ENCODE data around the gene SH3BP1. TPM values are rescaled to one million over a fixed set of nuclear protein-coding genes. Genes with fewer than 3 reads are reported as not detected.

Gene SH3BP1
- total and polyA plus RNA-seq, 2 donors from 2014 or later, result 2.2 to 12.8 TPM

GRCh38 chr22:37664249-37665101, 25.0 kb downstream of the SH3BP1 start:
- H3K9me3 ChIP-seq (ENCODE audit: control insufficient read depth in 2 of 3, insufficient read depth in 1 of 3, low read length in 3 of 3), result no peaks in the 10 kb centered on the region
- no peak overlapping the region for H3K27ac ChIP-seq (ENCODE audit: low read depth in 2 of 2, low read length in 2 of 2)
- no peak for TF ChIP-seq CTCF (IDR thresholded peaks at IDR 0.05; ENCODE audit: borderline replicate concordance, extremely low read depth, insufficient read depth)
- DNase-seq, result no peak
- no peak overlapping the region for H3K4me3 ChIP-seq (ENCODE audit: low read length in 3 of 3)
- no peak for FAIRE-seq
- intact Hi-C loops (cut with DNase I), result no loop called here
- no peak overlapping the region for H3K9ac ChIP-seq (ENCODE audit: low read length in 3 of 3)
- peaks cover 4 to 17% (median 5%) of the 10 kb centered on the region in 3 donors for H3K4me1 ChIP-seq (ENCODE audit: control insufficient read depth in 2 of 3, insufficient read depth in 2 of 3, low read depth in 1 of 3, low read length in 3 of 3)
- H3K27me3 ChIP-seq (ENCODE audit: control insufficient read depth, insufficient read depth, low read length), result no peaks in the 10 kb centered on the region
- H3K36me3 ChIP-seq (ENCODE audit: control insufficient read depth in 2 of 3, insufficient read depth in 3 of 3, low read length in 3 of 3), result peaks cover 0 to 10% (median 0%) of the 10 kb centered on the region in 3 donors

GRCh38 chr22:37665487-37665886, 26.0 kb downstream of the SH3BP1 start:
- DNase-seq, result no peak
- no peak for TF ChIP-seq CTCF (IDR thresholded peaks at IDR 0.05; ENCODE audit: borderline replicate concordance, extremely low read depth, insufficient read depth)
- no peak overlapping the region for H3K27ac ChIP-seq (ENCODE audit: low read depth in 2 of 2, low read length in 2 of 2)
- no peak for FAIRE-seq
- H3K4me1 ChIP-seq (ENCODE audit: control insufficient read depth in 2 of 3, insufficient read depth in 2 of 3, low read depth in 1 of 3, low read length in 3 of 3), result peaks cover 0 to 7% (median 5%) of the 10 kb centered on the region in 3 donors
- peaks cover 0 to 10% (median 0%) of the 10 kb centered on the region in 3 donors for H3K36me3 ChIP-seq (ENCODE audit: control insufficient read depth in 2 of 3, insufficient read depth in 3 of 3, low read length in 3 of 3)
- H3K4me3 ChIP-seq (ENCODE audit: low read length in 3 of 3), result no peak overlapping the region
- intact Hi-C loops (cut with DNase I), result no loop called here
- no peaks in the 10 kb centered on the region for H3K9me3 ChIP-seq (ENCODE audit: control insufficient read depth in 2 of 3, insufficient read depth in 1 of 3, low read length in 3 of 3)
- no peaks in the 10 kb centered on the region for H3K27me3 ChIP-seq (ENCODE audit: control insufficient read depth, insufficient read depth, low read length)
- H3K9ac ChIP-seq (ENCODE audit: low read length in 3 of 3), result no peak overlapping the region

GRCh38 chr22:37669586-37669985, 30.1 kb downstream of the SH3BP1 start:
- no peak for TF ChIP-seq CTCF (IDR thresholded peaks at IDR 0.05; ENCODE audit: borderline replicate concordance, extremely low read depth, insufficient read depth)
- Histone ChIP-seq H3K9ac (ENCODE audit: low read length in 3 of 3) (no peak overlapping the region), H3K4me1 (ENCODE audit: control insufficient read depth in 2 of 3, insufficient read depth in 2 of 3, low read depth in 1 of 3, low read length in 3 of 3) (peaks cover 0 to 3% (median 0%) of the 10 kb centered on the region in 3 donors), H3K27ac (ENCODE audit: low read depth in 2 of 2, low read length in 2 of 2) (no peak overlapping the region), H3K27me3 (ENCODE audit: control insufficient read depth, insufficient read depth, low read length) (no peaks in the 10 kb centered on the region), H3K36me3 (ENCODE audit: control insufficient read depth in 2 of 3, insufficient read depth in 3 of 3, low read length in 3 of 3) (peaks cover 0 to 10% (median 0%) of the 10 kb centered on the region in 3 donors), H3K4me3 (ENCODE audit: low read length in 3 of 3) (no peak overlapping the region), H3K9me3 (ENCODE audit: control insufficient read depth in 2 of 3, insufficient read depth in 1 of 3, low read length in 3 of 3) (no peaks in the 10 kb centered on the region)
- FAIRE-seq, result no peak
- DNase-seq, result no peak
- intact Hi-C loops (cut with DNase I), result no loop called here
